ENCODE data around the gene GABRG3. TPM values are rescaled to one million over a fixed set of nuclear protein-coding genes. Genes with fewer than 3 reads are reported as not detected.

The GABRG3 gene
- 0.15 and 0.24 TPM in 2 replicates for total RNA-seq (2021)
- long read RNA-seq, result 0 reads

GRCh38 chr15:26970712-26971210 lies at the start of gene GABRG3:
GABRG3 (plus strand) TSS chr15:26971181.
- H4K8ac ChIP-seq (replicated peaks; ENCODE audit: insufficient read length, low read depth, low read length), result no peak within 1 kb of the TSS
- peaks cover 0 to 2% of the 10 kb centered on the region in 2 experiments; a peak in 1 of 5 replicates for H3K9me3 Mint-ChIP-seq
- TF ChIP-seq CTCF (conservative IDR thresholded peaks at IDR 0.05), result no peak
- no peak within 1 kb of the TSS for H3K56ac ChIP-seq (ENCODE audit: insufficient read length, low read depth, low read length)
- WGBS (ENCODE audit: extremely low coverage, insufficient read length, low lambda C conversion rate), result no CpG with 5 or more reads among the region's 33 CpGs
- no peaks in the 10 kb centered on the region for H4K20me1 ChIP-seq (ENCODE audit: control insufficient read depth, insufficient read depth, insufficient read length)
- peak; percentile 77 for DNase-seq
- no peak within 1 kb of the TSS for H2BK5ac ChIP-seq (ENCODE audit: insufficient read length, low read length)
- no peaks in the 10 kb centered on the region for H3K79me1 ChIP-seq (ENCODE audit: insufficient read depth, low read depth, low read length, poor library complexity, severe bottlenecking)
- no peak within 1 kb of the TSS for H2BK12ac ChIP-seq (ENCODE audit: insufficient read length, low read depth, low read length)
- peaks cover 26% of the 10 kb centered on the region for H3K27me3 ChIP-seq (ENCODE audit: insufficient read depth, low read length)
- H3K4me1 ChIP-seq (ENCODE audit: insufficient read depth, low read length), result no peaks in the 10 kb centered on the region; the same call in 1 of the 2 replicates
- H3K14ac ChIP-seq (ENCODE audit: insufficient read depth, low read length), result no peak within 1 kb of the TSS
- peaks cover 12% of the 10 kb centered on the region for H3K23me2 ChIP-seq (ENCODE audit: insufficient read length, low read depth, low read length, poor library complexity, severe bottlenecking)
- no peaks in the 10 kb centered on the region for H3K36me3 Mint-ChIP-seq (ENCODE audit: insufficient read depth in 1 of 3, low read depth in 3 of 3)
- H2BK20ac ChIP-seq (ENCODE audit: low read depth, low read length, poor library complexity, severe bottlenecking), result no peak within 1 kb of the TSS
- H3K4me1 Mint-ChIP-seq, result peaks cover 13 to 15% of the 10 kb centered on the region in 2 experiments; a peak in 3 of 4 replicates
- no peak within 1 kb of the TSS for H2BK120ac ChIP-seq (ENCODE audit: low read depth, low read length, poor library complexity, severe bottlenecking)
- H2AFZ ChIP-seq (ENCODE audit: low read length), result no peak within 1 kb of the TSS
- H2AK5ac ChIP-seq (ENCODE audit: insufficient read length, low read length), result no peak within 1 kb of the TSS
- no peaks in the 10 kb centered on the region for H3K9me3 ChIP-seq (ENCODE audit: control insufficient read depth, low read depth, low read length)
- H4K5ac ChIP-seq (ENCODE audit: insufficient read length, low read depth, low read length), result no peak within 1 kb of the TSS
- no peak within 1 kb of the TSS for H3K27ac ChIP-seq (ENCODE audit: insufficient read length, low read depth, low read length)
- H3K4me3 Mint-ChIP-seq, result peak within 1 kb of the TSS; percentile 68 to 90
- no peak within 1 kb of the TSS for H3K9ac ChIP-seq (ENCODE audit: extremely low read depth, insufficient read length, low read length)
- H3K4ac ChIP-seq (ENCODE audit: low read depth, low read length), result no peak within 1 kb of the TSS
- peak within 1 kb of the TSS; percentile 85 for H3K4me2 ChIP-seq (ENCODE audit: insufficient read depth, insufficient read length, low read length)
- no peak within 1 kb of the TSS for H3K18ac ChIP-seq (ENCODE audit: insufficient read length, low read depth, low read length)
- H4K91ac ChIP-seq (ENCODE audit: insufficient read length, low read depth, low read length), result no peak within 1 kb of the TSS
- H3K79me2 ChIP-seq (ENCODE audit: insufficient read depth, low read length), result no peaks in the 10 kb centered on the region
- no peak within 1 kb of the TSS for H3K23ac ChIP-seq (ENCODE audit: insufficient read length, low read depth, low read length)
- H3T11ph ChIP-seq (ENCODE audit: low read length), result no peak within 1 kb of the TSS
- peaks cover 75% of the 10 kb centered on the region for H3K27me3 Mint-ChIP-seq (ENCODE audit: low read depth)
- no peak within 1 kb of the TSS; a peak in 1 of 7 replicates for H3K27ac Mint-ChIP-seq
- no peak within 1 kb of the TSS for H2BK15ac ChIP-seq (ENCODE audit: low read depth, low read length)
